GM18951 (cell line): ENCODE results near the gene ZDHHC14.

ENCODE experiments used
- POLR2A ChIP-seq: IDR thresholded peaks from 4 replicates; pipeline ENCODE4 v1.6.1; 2011; ENCODE audit warnings: mild to moderate bottlenecking; ENCODE audit not compliant: insufficient read length, insufficient read depth; ENCODE audit errors: extremely low read depth
- in situ Hi-C: fragments of 300-500 bp; cut with MboI; formaldehyde crosslinking; loops from one replicate; pipeline ENCODE4 v1.12.0; 2022; ENCODE audit warnings: low sequenced_read_pairs, mixed read lengths, inconsistent platforms; ENCODE audit not compliant: unreplicated experiment

ZDHHC14 gene

GRCh38 chr6:157621406-157621805 lies 240.4 kb downstream of the ZDHHC14 start:
- in situ Hi-C loops: no loop called here
- no peak for TF ChIP-seq POLR2A

DNA sequence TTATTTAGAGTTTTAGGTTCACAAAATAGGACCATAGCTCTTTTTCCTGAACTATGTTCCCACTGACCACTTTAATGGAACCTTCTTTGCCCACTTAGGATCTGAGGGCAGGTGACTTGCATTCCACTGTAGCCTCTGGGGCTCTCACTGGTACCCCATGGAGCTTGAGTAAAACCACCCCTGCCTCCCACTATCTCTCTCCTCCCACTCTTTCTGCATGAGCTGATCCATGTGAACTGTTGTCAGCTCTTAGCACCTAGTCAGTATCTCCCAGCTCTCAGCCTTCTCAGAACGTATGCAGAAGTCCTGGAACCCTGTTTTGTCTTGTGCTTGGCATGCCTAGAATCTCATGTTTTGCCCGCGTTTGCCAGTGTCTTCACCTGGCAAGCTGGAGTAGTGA lies 241.4 kb downstream of the ZDHHC14 start:
- no peak for TF ChIP-seq POLR2A
- in situ Hi-C loops: no loop called here

- no peak for TF ChIP-seq POLR2A
- in situ Hi-C loops: no loop called here
These were observed 244.1 kb downstream of the ZDHHC14 start for GRCh38 chr6:157625111-157625510.

DNA sequence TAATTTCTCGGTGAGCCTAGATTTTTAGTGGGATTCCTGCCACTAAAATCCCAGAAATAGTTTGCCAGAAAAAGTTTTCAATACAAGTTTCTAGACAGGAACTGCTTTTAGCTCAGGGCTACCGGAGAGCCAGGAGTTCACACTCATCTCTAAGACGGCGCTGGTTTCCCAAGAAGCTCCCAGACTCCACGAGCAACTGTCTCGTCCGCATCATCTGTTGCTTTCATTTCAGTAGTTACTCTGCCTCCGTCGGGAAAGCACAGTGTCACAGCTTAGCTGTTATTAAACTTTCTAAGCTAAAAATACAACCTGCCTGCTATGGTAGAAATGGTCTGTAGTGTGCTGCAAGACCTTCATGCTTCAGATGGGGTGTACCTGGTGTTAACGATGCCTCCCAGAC lies 244.8 kb downstream of the ZDHHC14 start:
- TF ChIP-seq POLR2A: no peak
- in situ Hi-C loops: no loop called here

GRCh38 chr6:157627195-157627966 lies 246.4 kb downstream of the ZDHHC14 start:
- in situ Hi-C loops: no loop called here
- TF ChIP-seq POLR2A: no peak

- TF ChIP-seq POLR2A: no peak
- in situ Hi-C loops: no loop called here
These were observed 247.5 kb downstream of the ZDHHC14 start for GRCh38 chr6:157628463-157628862.

- in situ Hi-C loops: no loop called here
These were observed 248.2 kb downstream of the ZDHHC14 start for GRCh38 chr6:157629220-157629619.

DNA sequence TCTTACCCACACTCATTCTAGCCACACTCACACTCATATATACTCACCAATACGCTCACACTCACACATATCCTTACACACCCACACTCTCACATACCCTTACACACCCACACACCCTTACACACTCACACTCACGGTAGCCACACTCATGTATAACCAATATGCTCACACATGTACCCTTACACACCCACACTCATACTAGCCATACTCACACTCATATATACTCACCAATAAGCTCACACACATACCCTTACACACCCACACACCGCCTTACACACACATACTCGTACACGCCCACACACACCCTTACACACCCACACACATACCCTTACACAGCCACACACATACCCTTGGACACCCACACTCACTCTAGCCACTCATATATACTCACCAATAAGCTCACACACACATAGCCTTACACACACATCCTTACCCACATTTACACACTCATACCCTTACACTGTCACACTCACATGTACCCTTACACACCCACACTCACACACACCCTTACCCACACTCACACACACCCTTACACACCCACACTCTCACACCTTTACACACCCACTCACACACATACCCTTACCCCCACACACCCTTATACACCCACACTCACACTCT lies 249.6 kb downstream of the ZDHHC14 start:
- in situ Hi-C loops: no loop called here

More at GRCh38 chr6:157629220-157629619, 248.2 kb downstream of the ZDHHC14 start:
- no peak for TF ChIP-seq POLR2A

DNA sequence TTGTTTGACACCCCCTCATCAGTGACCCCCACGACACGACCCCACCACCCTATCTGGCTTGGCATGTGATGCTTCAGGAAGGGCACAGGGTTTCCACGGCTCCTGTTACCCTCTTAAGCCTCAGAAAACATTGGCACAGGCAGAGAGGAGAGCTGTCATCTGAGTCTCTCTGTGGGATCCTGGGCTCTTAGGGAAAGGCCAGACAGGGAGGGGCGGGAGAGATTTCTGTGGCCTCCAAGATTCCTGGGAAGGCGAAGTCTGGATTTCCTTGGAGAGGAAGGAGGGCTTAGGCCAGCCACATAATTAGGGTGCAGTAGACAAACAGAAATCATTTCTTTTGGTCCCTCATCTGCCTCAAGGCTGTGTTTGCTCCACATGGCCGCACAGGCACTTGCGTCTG lies 250.4 kb downstream of the ZDHHC14 start:
- TF ChIP-seq POLR2A: no peak
- in situ Hi-C loops: no loop called here

More for the DNA sequence above, 249.6 kb downstream of the ZDHHC14 start:
- TF ChIP-seq POLR2A: no peak

GRCh38 chr6:157631838-157632614 lies 251.0 kb downstream of the ZDHHC14 start:
- no peak for TF ChIP-seq POLR2A

DNA sequence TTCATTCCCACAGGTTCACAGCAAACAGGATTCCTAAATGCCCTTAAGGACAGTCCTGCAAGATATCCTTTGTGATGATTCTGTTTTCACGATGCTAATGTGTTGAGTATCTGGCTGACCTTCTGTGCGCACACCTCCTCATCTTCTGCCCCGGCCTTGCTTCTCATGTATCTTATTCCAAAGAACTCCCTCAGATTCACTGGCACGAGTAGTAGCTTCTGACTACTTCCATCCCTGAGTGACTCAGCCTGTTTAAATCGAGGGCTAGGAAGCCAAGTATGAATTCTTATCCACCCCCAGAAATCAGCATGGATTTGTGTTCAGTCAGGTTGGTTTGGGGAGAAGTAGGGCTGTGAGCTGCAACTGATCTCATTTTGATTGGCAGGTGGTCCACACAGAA lies 251.8 kb downstream of the ZDHHC14 start:
- no peak for TF ChIP-seq POLR2A
- in situ Hi-C loops: no loop called here

More at GRCh38 chr6:157631838-157632614, 251.0 kb downstream of the ZDHHC14 start:
- in situ Hi-C loops: no loop called here

DNA sequence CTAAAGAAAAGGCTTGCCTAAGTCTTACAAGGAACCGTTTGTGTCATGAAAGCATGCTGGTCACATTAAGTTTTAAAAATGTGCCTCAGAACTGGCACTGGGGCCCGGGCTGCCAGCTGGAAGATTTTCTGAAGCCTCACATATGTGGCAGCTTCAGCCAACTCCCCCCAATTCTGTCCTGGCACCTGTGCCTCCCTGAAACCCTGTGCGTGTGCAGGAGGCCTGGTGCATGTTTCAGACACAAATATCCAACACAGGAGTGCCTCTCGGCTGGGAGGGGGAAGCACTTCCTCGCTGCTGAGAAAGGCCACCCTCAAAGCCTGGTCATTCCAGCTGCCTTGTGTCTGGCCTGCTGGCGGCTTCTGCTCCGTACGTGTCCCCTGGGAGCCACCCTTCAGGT lies 253.6 kb downstream of the ZDHHC14 start:
- no peak for TF ChIP-seq POLR2A
- in situ Hi-C loops: no loop called here
